ENCODE results near the gene MANEAL. TPM values are rescaled to one million over a fixed set of nuclear protein-coding genes. Genes with fewer than 3 reads are reported as not detected.

MANEAL gene
- total and polyA plus RNA-seq, 2 of the 4 experiments (the other 2 are of a cell fraction), result 0.54 to 0.55 TPM

GRCh38 chr1:37828410-37829074 lies 34.9 kb downstream of the MANEAL start:
- ATAC-seq (ENCODE audit: low read depth), result no peak
- H2AK5ac ChIP-seq (ENCODE audit: low read depth, low read length), result no peak overlapping the region
- DNase-seq, result no peak
- H4K8ac ChIP-seq (ENCODE audit: low read depth in 2 of 2, low read length in 2 of 2), result no peak overlapping the region
- ChIA-PET CTCF (interaction anchor here (0.8 kb wide), 1 partner anchor 22 kb away, joined by 3 read pairs; no protein-coding TSS in a partner anchor), POLR2A (ENCODE audit: unreplicated experiment) (no interaction called here)
- no peak overlapping the region for H2AFZ ChIP-seq (replicated peaks; ENCODE audit: low read length, poor library complexity)
- H3K36me3 ChIP-seq (ENCODE audit: control insufficient read depth, insufficient read depth, low read length), result peaks cover 29% of the 10 kb centered on the region
- no peaks in the 10 kb centered on the region for H4K20me1 ChIP-seq (ENCODE audit: insufficient read depth, low read length)
- in situ Hi-C loops (cut with MboI; ENCODE audit: low sequenced_read_pairs), result no loop called here
- H3K23ac ChIP-seq (ENCODE audit: low read depth, low read length), result no peak overlapping the region
- no peaks in the 10 kb centered on the region for H3K9me3 ChIP-seq (ENCODE audit: control insufficient read depth, insufficient read depth, low read length)
- H3K18ac ChIP-seq (ENCODE audit: low read depth, low read length), result no peak overlapping the region
- H3K14ac ChIP-seq (replicated peaks; ENCODE audit: low read depth, low read length), result no peak overlapping the region
- no peak overlapping the region for H2BK15ac ChIP-seq (ENCODE audit: low read depth, low read length)
- no peaks in the 10 kb centered on the region for H3K27me3 ChIP-seq (ENCODE audit: control insufficient read depth, insufficient read depth, low read length)
- no peak overlapping the region for H4K91ac ChIP-seq (ENCODE audit: insufficient read depth, low read depth, low read length)
- no peak overlapping the region for H2BK120ac ChIP-seq (ENCODE audit: low read depth, low read length)
- H4K5ac ChIP-seq (ENCODE audit: low read depth, low read length), result no peak overlapping the region
- no peak overlapping the region for H2BK5ac ChIP-seq (ENCODE audit: low read depth, low read length, poor library complexity, severe bottlenecking)
- WGBS, 2 experiments (ENCODE audit: extremely low coverage in 2 of 2, insufficient read length in 1 of 2), result no CpG with 5 or more reads among the region's 12 CpGs
- peaks cover 4 to 11% of the 10 kb centered on the region in 2 experiments; a peak in 3 of 4 replicates for H3K79me1 ChIP-seq (ENCODE audit: low read depth in 1 of 2, low read length in 2 of 2)
- H3K4ac ChIP-seq (ENCODE audit: low read depth, low read length), result no peak overlapping the region
- peaks cover 7% of the 10 kb centered on the region; the same call in 1 of the 2 replicates for H3K4me1 ChIP-seq (ENCODE audit: control insufficient read depth, insufficient read depth, low read length)
- H3K56ac ChIP-seq (ENCODE audit: extremely low read depth, insufficient read depth, low read length), result no peak overlapping the region
- dilution Hi-C loops (cut with HindIII; ENCODE audit: low sequenced_read_pairs, unreplicated experiment), result no loop called here
- no peak overlapping the region for H2BK20ac ChIP-seq (ENCODE audit: low read depth, low read length)
- H3K27ac ChIP-seq (ENCODE audit: insufficient read depth, low read length), result no peak overlapping the region
- H3K9ac ChIP-seq (ENCODE audit: low read depth, low read length), result no peak overlapping the region
- intact Hi-C loops (cut with micrococcal nuclease), result no loop called here
- TF ChIP-seq MXI1 (IDR thresholded peaks at IDR 0.05; ENCODE audit: borderline replicate concordance, low read depth, low read length) (no peak), RCOR1 (IDR thresholded peaks at IDR 0.05; ENCODE audit: insufficient replicate concordance, low read length) (no peak), RFX5 (IDR thresholded peaks at IDR 0.05; ENCODE audit: low read depth, low read length) (no peak), CHD1 (IDR thresholded peaks at IDR 0.05; ENCODE audit: low read depth, low read length) (no peak), RAD21 (IDR thresholded peaks at IDR 0.05; ENCODE audit: low read length) (no peak), CEBPB (IDR thresholded peaks at IDR 0.05; ENCODE audit: low read depth, low read length) (no peak), USF2 (IDR thresholded peaks at IDR 0.05; ENCODE audit: low read depth, low read length) (no peak), SMC3 (IDR thresholded peaks at IDR 0.05; ENCODE audit: low read depth, low read length) (no peak), ELK1 (IDR thresholded peaks at IDR 0.05; ENCODE audit: borderline replicate concordance, low read depth, low read length) (no peak), MAFK (IDR thresholded peaks at IDR 0.05; ENCODE audit: low read depth, low read length) (no peak), BHLHE40 (IDR thresholded peaks at IDR 0.05; ENCODE audit: low read depth, low read length) (no peak), NFE2L2 (IDR thresholded peaks at IDR 0.05; ENCODE audit: low read depth, low read length) (no peak), CTCF (conservative IDR thresholded peaks at IDR 0.05; ENCODE audit: low read depth, low read length) (no peak), FOS (IDR thresholded peaks at IDR 0.05; ENCODE audit: low read depth, low read length) (no peak)
- no peak overlapping the region for H3K4me2 ChIP-seq (ENCODE audit: low read depth, low read length)
- BruUV-seq (replicated peaks), result no TSS peak
- H3K4me3 ChIP-seq (ENCODE audit: insufficient read depth, low read depth, low read length), result no peak overlapping the region
- H3K9me1 ChIP-seq (ENCODE audit: insufficient read depth, low read length), result peaks cover 6% of the 10 kb centered on the region; the same call in 1 of the 2 replicates
- H2AK9ac ChIP-seq (replicated peaks; ENCODE audit: low read depth, low read length, poor library complexity), result no peak overlapping the region
